Cardiac fibroblast (primary cell): ENCODE data around the gene SCMH1.

ENCODE experiments used
- DNase-seq, 2 donors: peaks; one replicate each; pipeline versions ENCODE4 v3.0.0 to v3.0.0-alpha.2; 2010; ENCODE audit warnings: low read depth in 2 of 2
- H3K4me3 ChIP-seq, 2 donors: replicated peaks in 1 of 2; 1 replicate in 1 of 2; 2 replicates in 1 of 2; pipeline ENCODE4 v1.5.1; 2011; ENCODE audit warnings: low read depth in 2 of 2, low read length in 2 of 2, mild to moderate bottlenecking in 2 of 2, moderate library complexity in 1 of 2
- TF ChIP-seq, protein P1 (sequence below): IDR thresholded peaks from one replicate; pipeline ENCODE4 v1.5.1; 2011; ENCODE audit warnings: low read depth, mild to moderate bottlenecking, low read length, inconsistent platforms

Gene SCMH1

DNA sequence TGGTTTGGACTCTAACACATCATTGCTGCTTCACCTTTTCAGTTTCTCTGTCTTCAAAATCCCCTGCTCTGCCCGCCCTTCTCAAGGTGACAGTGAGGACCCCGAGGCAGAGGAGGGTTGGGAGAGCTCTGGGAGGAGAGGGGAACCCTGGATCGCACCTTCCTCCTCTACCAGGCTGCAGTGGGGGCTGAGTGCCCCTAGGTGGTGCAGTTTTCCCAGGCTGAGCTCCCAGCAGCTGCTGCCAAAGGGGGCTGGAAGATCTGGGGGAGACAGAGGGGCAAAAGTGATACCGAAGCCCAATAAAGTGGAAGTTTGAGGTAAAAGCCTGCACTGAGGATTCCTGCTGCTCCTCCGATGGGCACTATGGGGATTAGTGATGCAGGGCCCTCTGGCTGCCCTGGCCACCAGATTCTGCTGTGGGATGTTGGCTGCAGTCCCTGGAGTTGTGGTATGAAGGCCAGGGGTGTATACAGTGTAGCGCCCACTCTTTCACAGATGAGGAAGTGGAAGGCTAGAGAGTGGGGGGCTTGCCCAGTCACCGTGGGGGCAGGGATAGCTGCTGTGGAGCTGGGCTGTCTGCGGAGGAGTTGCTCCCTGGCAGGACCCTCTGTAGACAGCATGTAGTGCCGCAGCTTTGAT, 40.7 kb upstream of the SCMH1 start:
- TF ChIP-seq, protein P1, sequence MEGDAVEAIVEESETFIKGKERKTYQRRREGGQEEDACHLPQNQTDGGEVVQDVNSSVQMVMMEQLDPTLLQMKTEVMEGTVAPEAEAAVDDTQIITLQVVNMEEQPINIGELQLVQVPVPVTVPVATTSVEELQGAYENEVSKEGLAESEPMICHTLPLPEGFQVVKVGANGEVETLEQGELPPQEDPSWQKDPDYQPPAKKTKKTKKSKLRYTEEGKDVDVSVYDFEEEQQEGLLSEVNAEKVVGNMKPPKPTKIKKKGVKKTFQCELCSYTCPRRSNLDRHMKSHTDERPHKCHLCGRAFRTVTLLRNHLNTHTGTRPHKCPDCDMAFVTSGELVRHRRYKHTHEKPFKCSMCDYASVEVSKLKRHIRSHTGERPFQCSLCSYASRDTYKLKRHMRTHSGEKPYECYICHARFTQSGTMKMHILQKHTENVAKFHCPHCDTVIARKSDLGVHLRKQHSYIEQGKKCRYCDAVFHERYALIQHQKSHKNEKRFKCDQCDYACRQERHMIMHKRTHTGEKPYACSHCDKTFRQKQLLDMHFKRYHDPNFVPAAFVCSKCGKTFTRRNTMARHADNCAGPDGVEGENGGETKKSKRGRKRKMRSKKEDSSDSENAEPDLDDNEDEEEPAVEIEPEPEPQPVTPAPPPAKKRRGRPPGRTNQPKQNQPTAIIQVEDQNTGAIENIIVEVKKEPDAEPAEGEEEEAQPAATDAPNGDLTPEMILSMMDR, result peak; percentile 96
- peak; percentile 22 to 38 for DNase-seq
- no peak overlapping the region for H3K4me3 ChIP-seq

DNA sequence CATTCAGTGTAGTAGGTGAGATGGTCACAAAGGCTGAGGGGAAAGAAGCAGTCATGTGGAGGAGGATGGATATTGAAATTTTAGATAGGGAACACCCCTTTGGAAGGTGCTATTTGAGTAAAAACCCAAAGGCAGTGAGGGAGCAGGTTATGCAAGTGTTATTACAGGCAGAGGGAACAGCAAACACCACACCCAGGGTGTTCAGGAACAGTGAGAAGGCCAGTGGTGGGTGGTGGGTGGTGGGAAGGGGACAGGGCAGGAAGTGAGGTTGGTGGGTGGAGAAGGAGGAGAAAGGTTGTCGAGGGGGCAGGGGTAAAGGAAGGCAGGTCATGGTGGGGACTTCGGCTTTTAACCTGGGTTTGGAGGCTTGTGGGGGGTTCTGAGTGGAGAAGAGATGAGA, 39.2 kb upstream of the SCMH1 start:
- TF ChIP-seq, protein P1, result no peak
- DNase-seq, result no peak
- H3K4me3 ChIP-seq, result no peak overlapping the region

DNA sequence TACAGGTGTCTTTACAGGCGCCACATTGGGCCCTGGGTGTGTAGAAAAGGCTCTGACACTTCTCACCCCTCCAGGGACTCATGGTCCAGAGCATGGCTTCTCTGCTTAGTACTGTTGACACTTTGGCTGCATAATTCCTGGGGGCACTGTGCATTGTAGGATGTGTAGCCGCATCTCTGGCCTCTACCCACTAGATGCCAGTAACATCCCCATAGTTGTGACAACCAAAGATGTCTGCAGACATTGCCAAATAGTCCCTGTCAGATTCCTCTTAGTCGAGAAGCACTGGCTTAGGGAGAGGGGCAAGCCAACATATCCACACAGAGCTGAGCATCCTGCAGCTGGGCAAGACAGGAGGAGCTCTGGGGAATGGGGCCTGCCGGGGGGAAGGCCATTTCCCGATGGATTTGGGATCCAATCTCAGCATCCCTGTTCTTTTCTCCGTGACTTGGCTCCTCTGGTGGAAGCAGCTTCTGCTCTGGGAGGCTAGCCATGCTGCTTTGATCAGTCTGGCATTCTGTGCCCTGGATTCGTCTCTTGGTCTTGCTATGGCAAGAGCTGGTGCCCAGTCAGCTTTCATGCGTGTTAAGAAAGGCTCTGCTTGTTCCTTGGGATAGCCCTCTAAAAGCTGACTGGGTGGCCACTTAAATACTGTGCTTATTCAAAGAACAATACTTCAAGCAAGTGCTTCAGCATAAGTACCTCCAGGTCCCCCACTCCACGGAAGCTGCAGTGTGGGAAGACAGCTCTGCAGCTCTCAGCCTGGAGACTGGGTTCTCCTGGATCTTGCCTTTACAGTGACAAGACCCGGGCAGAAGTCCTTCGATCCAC, 38.3 kb upstream of the SCMH1 start:
- DNase-seq, result no peak
- TF ChIP-seq, protein P1, result no peak
- H3K4me3 ChIP-seq, result no peak overlapping the region

- H3K4me3 ChIP-seq, result no peak overlapping the region
- TF ChIP-seq, protein P1, result no peak
- no peak for DNase-seq
Observed at GRCh38 chr1:41278076-41278475, 36.0 kb upstream of the SCMH1 start.

DNA sequence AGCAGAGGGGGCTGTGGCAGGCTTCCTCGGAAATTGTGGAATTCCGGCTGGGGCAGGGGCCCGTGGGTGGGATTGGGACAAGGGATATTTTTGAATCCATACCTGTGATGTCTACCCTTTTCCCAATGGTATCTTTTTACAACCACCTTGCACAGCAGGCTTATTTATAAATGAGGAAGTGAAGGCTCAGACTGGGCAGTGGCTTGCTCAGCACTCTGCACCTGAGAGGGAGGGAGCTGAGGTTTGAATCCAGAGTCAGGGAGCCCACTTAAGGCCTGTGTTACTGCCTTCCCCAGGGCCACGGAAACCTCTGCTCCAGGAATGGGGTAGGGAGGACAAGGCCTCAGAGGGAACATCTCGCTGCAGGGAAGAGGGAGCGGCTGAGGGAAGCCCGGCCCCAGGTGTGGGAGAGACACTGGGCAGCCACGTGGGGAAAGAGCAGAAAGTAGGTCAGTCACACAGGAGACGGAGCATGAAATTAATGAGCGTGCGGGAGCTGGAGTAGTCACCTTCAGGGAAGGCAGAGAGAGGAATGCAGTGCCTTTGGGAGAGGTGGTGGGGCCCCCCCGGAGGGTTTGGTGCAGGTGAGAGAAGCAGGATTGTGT, 35.4 kb upstream of the SCMH1 start:
- H3K4me3 ChIP-seq, result no peak overlapping the region
- no peak for DNase-seq
- TF ChIP-seq, protein P1, result no peak

- TF ChIP-seq, protein P1, result no peak
- H3K4me3 ChIP-seq, result no peak overlapping the region
- no peak for DNase-seq
Observed at GRCh38 chr1:41275831-41276230, 33.7 kb upstream of the SCMH1 start.
